Measurements from ENCODE around the gene KCNK3. TPM values are rescaled to one million over a fixed set of nuclear protein-coding genes. Genes with fewer than 3 reads are reported as not detected.

Gene KCNK3
- total and polyA plus RNA-seq, 2 donors (not counting 1 experiment from before 2014, with no cell fraction given): not detected

- no peak overlapping the region for H3K27ac ChIP-seq (ENCODE audit: low read length in 2 of 2)
- CTCF ChIA-PET: no interaction called here
- Mint-ChIP-seq H3K27me3 (peaks cover 68% of the 10 kb centered on the region), H3K9me3 (ENCODE audit: insufficient read depth) (no peaks in the 10 kb centered on the region), H3K4me3 (no peak overlapping the region), H3K4me1 (peaks cover 4% of the 10 kb centered on the region), H3K27ac (no peak overlapping the region)
- intact Hi-C loops (cut with micrococcal nuclease): no loop called here
- H3K9me3 ChIP-seq (ENCODE audit: control extremely low read depth in 1 of 3, control insufficient read depth in 2 of 3, insufficient read depth in 1 of 3, low read length in 2 of 3): no peaks in the 10 kb centered on the region
- no peak overlapping the region for H3K4me3 ChIP-seq (ENCODE audit: control extremely low read depth in 1 of 5, extremely low read depth in 1 of 5, insufficient read depth in 1 of 5, low read depth in 2 of 5, low read length in 4 of 5)
- no peak overlapping the region for H3K4me2 ChIP-seq (replicated peaks; ENCODE audit: low read depth, low read length, poor library complexity, severe bottlenecking)
- TF ChIP-seq CTCF (IDR thresholded peaks at IDR 0.05) (no peak), EZH2 (IDR thresholded peaks at IDR 0.05; ENCODE audit: borderline replicate concordance, insufficient read depth, low read depth, low read length, poor library complexity, severe bottlenecking) (no peak)
- H4K20me1 ChIP-seq (ENCODE audit: control insufficient read depth, insufficient read depth, low read length, poor library complexity, severe bottlenecking): no peaks in the 10 kb centered on the region
- ATAC-seq (ENCODE audit: low read depth) (no peak), DNase-seq (no peak)
- H2AFZ ChIP-seq (ENCODE audit: insufficient read depth, low read depth, low read length, poor library complexity, severe bottlenecking): no peak overlapping the region
- POLR2A ChIA-PET: no interaction called here
- H3K9ac ChIP-seq (ENCODE audit: low read length): no peak overlapping the region
- no peaks in the 10 kb centered on the region for H3K4me1 ChIP-seq (ENCODE audit: control insufficient read depth in 2 of 2, insufficient read depth in 2 of 2, low read length in 2 of 2)
- no peaks in the 10 kb centered on the region for H3K79me2 ChIP-seq (ENCODE audit: control insufficient read depth, insufficient read depth, low read length)
- H3K36me3 ChIP-seq (replicated peaks in 1 of 2; ENCODE audit: control extremely low read depth in 1 of 2, control insufficient read depth in 1 of 2, extremely low read depth in 1 of 2, insufficient read depth in 2 of 2, low read length in 1 of 2): no peaks in the 10 kb centered on the region
- H3K27me3 ChIP-seq (replicated peaks in 1 of 4; ENCODE audit: control extremely low read depth in 1 of 4, control insufficient read depth in 3 of 4, insufficient read depth in 4 of 4, low read length in 3 of 4): peaks cover 0 to 59% (median 28%) of the 10 kb centered on the region in 4 experiments
- 90% methylated on average over 3 of the region's 3 CpGs for WGBS (ENCODE audit: insufficient coverage)
Measured at GRCh38 chr2:26691161-26691560, 1.4 kb upstream of the KCNK3 start.

GRCh38 chr2:26691881-26692278 is 642 bp upstream of the KCNK3 start:
- Histone ChIP-seq H3K9me3 (ENCODE audit: control extremely low read depth in 1 of 3, control insufficient read depth in 2 of 3, insufficient read depth in 1 of 3, low read length in 2 of 3) (no peaks in the 10 kb centered on the region), H4K20me1 (ENCODE audit: control insufficient read depth, insufficient read depth, low read length, poor library complexity, severe bottlenecking) (no peaks in the 10 kb centered on the region), H3K27me3 (replicated peaks in 1 of 4; ENCODE audit: control extremely low read depth in 1 of 4, control insufficient read depth in 3 of 4, insufficient read depth in 4 of 4, low read length in 3 of 4) (peaks cover 0 to 61% (median 30%) of the 10 kb centered on the region in 4 experiments), H3K79me2 (ENCODE audit: control insufficient read depth, insufficient read depth, low read length) (no peaks in the 10 kb centered on the region), H3K4me2 (replicated peaks; ENCODE audit: low read depth, low read length, poor library complexity, severe bottlenecking) (no peak overlapping the region), H2AFZ (ENCODE audit: insufficient read depth, low read depth, low read length, poor library complexity, severe bottlenecking) (no peak overlapping the region), H3K9ac (ENCODE audit: low read length) (no peak overlapping the region), H3K4me3 (ENCODE audit: control extremely low read depth in 1 of 5, extremely low read depth in 1 of 5, insufficient read depth in 1 of 5, low read depth in 2 of 5, low read length in 4 of 5) (no peak overlapping the region), H3K27ac (ENCODE audit: low read length in 2 of 2) (no peak overlapping the region), H3K36me3 (replicated peaks in 1 of 2; ENCODE audit: control extremely low read depth in 1 of 2, control insufficient read depth in 1 of 2, extremely low read depth in 1 of 2, insufficient read depth in 2 of 2, low read length in 1 of 2) (no peaks in the 10 kb centered on the region), H3K4me1 (ENCODE audit: control insufficient read depth in 2 of 2, insufficient read depth in 2 of 2, low read length in 2 of 2) (no peaks in the 10 kb centered on the region)
- Mint-ChIP-seq H3K4me1 (peaks cover 4% of the 10 kb centered on the region), H3K9me3 (ENCODE audit: insufficient read depth) (no peaks in the 10 kb centered on the region), H3K27ac (no peak overlapping the region), H3K27me3 (peaks cover 67% of the 10 kb centered on the region), H3K4me3 (no peak overlapping the region)
- no peak for TF ChIP-seq EZH2 (IDR thresholded peaks at IDR 0.05; ENCODE audit: borderline replicate concordance, insufficient read depth, low read depth, low read length, poor library complexity, severe bottlenecking)
- no peak for TF ChIP-seq CTCF (IDR thresholded peaks at IDR 0.05)
- WGBS (ENCODE audit: insufficient coverage): 34% methylated on average over 2 of the region's 6 CpGs
- no peak for ATAC-seq (ENCODE audit: low read depth)
- CTCF ChIA-PET: no interaction called here
- intact Hi-C loops (cut with micrococcal nuclease): no loop called here
- DNase-seq: no peak
- POLR2A ChIA-PET: no interaction called here

Measured in B cell (primary cell).